ENCODE measurements around the gene CHAC1.

Gene CHAC1

DNA sequence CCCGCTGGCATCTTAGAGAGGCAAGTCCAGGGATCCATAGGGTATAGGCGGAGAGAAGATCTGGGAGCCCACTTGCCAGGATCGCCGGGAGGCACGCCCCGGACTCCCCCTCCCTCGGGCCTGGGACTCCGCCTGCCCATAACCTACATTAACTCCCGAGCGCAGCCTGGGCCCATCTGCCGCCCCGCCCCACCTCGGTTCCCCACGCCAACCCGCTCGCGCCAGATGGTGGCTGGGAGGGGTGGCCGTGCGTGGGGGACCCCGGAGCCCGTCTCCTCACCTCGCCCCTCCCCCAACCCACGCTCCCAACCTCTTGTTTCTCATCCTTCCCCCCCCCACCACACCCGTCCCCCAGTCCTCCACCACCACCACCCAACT, 25.8 kb upstream of the CHAC1 start:
- ChIA-PET POLR2A (interaction anchor here (1.7 kb wide), 1 partner anchor 26 kb away, joined by 4 read pairs; the partner anchor contains the start of gene CHAC1), CTCF (interaction anchor here (1.0 to 13.4 kb wide), 4 partner anchors 13 to 258 kb away, joined by 3 to 167 read pairs (median 68); no protein-coding TSS in a partner anchor)

DNA sequence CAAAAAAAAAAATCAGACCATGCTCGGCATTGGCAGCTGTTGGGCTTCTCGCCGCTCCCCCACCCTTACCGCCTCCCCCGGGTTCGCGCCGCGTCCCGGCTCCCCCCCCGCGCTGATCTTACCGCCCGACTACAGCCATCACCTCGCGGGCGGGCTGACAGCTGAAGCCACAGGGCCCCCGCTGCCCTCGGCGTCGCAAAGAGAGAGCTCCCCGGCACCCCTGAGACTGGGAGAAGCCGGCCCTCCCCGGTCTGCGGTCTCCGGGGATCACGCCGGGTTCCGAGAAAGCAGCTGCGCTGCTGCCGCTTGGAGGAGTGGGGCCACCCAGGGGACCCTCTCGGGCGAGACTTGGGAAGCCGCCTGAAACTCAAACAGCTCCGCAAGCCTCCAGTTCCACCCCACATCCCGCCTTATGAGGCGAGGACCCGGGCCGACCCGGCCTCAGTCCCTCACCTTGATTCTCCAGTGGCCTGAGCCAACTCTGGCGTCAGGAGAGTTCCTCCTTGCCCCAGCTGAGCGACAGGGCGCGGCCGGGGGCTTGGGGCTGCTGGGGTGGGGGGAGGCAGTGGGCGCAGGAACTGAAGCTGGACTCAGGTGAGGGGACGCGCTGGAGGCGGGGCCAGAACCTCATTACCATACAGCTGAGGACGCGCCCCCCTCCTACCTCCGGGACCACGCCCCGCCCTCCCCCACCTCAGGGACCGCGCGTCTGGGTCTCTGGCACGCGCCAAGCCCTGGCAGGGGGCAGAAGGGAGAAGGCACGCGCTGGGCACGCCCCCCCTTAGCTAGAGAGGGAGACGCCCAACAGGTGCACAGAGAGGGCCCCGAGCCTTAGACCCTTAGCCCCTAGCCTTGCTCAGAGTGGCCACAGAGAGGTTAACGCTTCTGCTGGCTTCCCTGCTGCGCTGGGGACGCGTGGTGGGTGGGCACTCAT, 25.1 kb upstream of the CHAC1 start:
- POLR2A ChIA-PET, result interaction anchor here (0.7 to 1.7 kb wide), 3 partner anchors 13 to 91 kb away, joined by 3 to 4 read pairs (median 4); partner anchors contain the start of gene CHAC1
- TF ChIP-seq, protein P1, sequence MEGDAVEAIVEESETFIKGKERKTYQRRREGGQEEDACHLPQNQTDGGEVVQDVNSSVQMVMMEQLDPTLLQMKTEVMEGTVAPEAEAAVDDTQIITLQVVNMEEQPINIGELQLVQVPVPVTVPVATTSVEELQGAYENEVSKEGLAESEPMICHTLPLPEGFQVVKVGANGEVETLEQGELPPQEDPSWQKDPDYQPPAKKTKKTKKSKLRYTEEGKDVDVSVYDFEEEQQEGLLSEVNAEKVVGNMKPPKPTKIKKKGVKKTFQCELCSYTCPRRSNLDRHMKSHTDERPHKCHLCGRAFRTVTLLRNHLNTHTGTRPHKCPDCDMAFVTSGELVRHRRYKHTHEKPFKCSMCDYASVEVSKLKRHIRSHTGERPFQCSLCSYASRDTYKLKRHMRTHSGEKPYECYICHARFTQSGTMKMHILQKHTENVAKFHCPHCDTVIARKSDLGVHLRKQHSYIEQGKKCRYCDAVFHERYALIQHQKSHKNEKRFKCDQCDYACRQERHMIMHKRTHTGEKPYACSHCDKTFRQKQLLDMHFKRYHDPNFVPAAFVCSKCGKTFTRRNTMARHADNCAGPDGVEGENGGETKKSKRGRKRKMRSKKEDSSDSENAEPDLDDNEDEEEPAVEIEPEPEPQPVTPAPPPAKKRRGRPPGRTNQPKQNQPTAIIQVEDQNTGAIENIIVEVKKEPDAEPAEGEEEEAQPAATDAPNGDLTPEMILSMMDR (IDR thresholded peaks at IDR 0.05; ENCODE audit: control extremely low read depth, extremely low read depth, low read depth, missing control alignments), result no peak
- CTCF ChIA-PET, result interaction anchor here (0.9 to 13.4 kb wide), 8 partner anchors 11 to 258 kb away, joined by 3 to 167 read pairs (median 26); no protein-coding TSS in a partner anchor
- no peak for DNase-seq (ENCODE audit: extremely low spot score)

More for the DNA sequence above, 25.8 kb upstream of the CHAC1 start:
- TF ChIP-seq, protein P1 (IDR thresholded peaks at IDR 0.05; ENCODE audit: control extremely low read depth, extremely low read depth, low read depth, missing control alignments), result no peak
- DNase-seq (ENCODE audit: extremely low spot score), result no peak

DNA sequence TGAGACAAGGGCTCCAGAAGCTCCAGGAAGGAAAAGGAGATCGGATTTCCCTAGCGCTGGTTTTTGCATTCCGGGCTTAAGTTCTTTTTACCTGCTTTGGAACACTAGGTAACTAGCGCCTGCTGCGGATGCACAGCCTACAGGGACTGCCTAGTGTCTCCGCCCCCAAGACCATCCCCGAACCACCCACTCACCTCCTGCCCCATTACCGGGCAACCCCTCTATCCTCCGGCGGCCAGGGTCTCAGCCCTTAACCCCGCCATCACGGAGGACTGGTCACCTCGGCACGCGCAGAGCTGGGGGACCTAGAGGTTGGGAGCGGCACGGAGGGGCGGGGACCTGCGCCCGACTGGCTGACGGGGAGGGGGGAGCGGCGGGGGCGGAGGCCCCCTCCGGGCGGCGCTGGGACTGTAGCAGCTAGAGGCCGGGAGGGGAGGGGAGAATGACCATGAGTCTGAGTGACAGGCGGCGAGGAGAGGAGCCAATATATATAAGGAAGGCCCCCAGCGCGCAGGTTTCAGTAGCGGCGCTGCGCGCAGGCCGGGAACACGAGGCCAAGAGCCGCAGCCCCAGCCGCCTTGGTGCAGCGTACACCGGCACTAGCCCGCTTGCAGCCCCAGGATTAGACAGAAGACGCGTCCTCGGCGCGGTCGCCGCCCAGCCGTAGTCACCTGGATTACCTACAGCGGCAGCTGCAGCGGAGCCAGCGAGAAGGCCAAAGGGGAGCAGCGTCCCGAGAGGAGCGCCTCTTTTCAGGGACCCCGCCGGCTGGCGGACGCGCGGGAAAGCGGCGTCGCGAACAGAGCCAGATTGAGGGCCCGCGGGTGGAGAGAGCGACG, 24.2 kb upstream of the CHAC1 start, which contains the start of gene DLL4:
TSS of gene DLL4 (plus strand) at position 520 of the 839 bp plus-strand sequence. CDS start 329 bp downstream, outside the sequence.
- TF ChIP-seq, protein P1 (IDR thresholded peaks at IDR 0.05; ENCODE audit: control extremely low read depth, extremely low read depth, low read depth, missing control alignments), result no peak
- CTCF ChIA-PET, result interaction anchor here (0.9 to 13.4 kb wide), 8 partner anchors 11 to 93 kb away, joined by 3 to 167 read pairs (median 26); partner anchors contain the start of gene VPS18
- POLR2A ChIA-PET, result interaction anchor here (0.9 to 1.7 kb wide), 2 partner anchors 24 to 90 kb away, joined by 3 to 4 read pairs; partner anchors contain the start of gene CHAC1
- peak; percentile 63 for DNase-seq (ENCODE audit: extremely low spot score)

DNA sequence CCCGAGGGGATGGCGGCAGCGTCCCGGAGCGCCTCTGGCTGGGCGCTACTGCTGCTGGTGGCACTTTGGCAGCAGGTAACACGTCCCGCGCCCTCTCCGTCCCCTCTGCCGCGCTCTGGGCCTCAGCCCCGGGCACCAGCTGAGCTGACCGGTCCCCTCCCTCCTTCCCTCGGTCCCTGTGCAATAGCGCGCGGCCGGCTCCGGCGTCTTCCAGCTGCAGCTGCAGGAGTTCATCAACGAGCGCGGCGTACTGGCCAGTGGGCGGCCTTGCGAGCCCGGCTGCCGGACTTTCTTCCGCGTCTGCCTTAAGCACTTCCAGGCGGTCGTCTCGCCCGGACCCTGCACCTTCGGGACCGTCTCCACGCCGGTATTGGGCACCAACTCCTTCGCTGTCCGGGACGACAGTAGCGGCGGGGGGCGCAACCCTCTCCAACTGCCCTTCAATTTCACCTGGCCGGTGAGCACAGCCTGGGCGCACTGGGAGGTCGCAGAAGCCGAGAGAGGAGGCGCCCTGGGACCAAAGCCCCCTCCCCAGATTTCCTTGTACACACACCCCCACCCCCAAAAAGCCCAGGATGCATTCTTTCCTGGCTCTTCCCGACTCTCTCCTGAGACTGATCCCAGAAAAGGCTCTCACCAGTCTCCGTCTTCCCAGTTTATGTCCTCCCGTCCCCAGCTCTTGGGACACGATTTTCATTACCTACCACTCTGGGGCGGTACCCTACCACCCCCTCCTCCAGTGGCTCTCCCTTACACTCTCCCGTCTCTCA, 23.4 kb upstream of the CHAC1 start:
- ChIA-PET POLR2A (no interaction called here), CTCF (interaction anchor here (1.4 to 13.4 kb wide), 12 partner anchors 8 to 256 kb away, joined by 3 to 167 read pairs (median 16); partner anchors contain the start of genes CHAC1 and VPS18)
- TF ChIP-seq, protein P1 (IDR thresholded peaks at IDR 0.05; ENCODE audit: control extremely low read depth, extremely low read depth, low read depth, missing control alignments), result no peak
- no peak for DNase-seq (ENCODE audit: extremely low spot score)

DNA sequence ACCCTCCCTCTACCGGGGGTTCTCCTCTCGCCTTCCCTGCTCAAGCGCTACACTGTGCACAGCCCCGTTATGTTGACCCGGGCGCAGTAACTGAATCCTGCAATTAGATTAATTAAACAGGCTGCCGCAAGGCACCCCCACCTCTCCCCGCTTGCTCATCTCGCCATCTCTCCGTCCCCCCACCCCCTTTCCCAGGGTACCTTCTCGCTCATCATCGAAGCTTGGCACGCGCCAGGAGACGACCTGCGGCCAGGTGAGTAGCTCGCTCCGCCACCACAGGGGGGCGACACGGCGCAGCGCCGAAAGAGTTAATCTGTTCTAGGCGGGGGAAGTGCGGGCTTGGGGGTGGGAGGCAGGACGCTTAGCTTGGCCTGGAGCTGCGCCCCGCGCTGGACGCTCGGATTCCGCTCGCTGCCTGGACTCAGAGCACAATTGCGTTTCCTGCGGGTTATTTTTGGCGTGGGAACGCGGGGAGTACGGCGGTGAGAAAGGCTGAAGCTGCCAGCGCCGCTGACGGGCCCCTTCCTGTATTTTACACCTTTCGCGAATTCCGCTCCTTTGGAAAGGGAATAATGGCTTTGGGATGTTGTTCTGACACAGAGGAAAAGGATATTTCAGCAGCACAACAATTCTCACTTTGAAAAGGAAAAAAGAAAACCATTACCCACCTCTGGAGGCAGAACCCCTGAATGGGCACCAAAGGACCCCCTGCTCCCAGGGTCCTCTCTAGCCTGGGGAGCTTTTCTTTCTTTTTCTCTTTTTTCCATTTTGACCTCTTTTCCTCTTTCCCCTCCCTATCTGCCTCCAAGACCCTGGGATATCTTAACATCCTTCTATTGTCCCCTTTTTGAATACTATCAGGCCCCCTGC, 22.6 kb upstream of the CHAC1 start:
- ChIA-PET CTCF (interaction anchor here (0.8 to 13.4 kb wide), 19 partner anchors 9 to 259 kb away, joined by 3 to 167 read pairs (median 5); partner anchors contain the start of gene CHAC1), POLR2A (no interaction called here)
- DNase-seq (ENCODE audit: extremely low spot score), result peak; percentile 74
- TF ChIP-seq, protein P1 (IDR thresholded peaks at IDR 0.05; ENCODE audit: control extremely low read depth, extremely low read depth, low read depth, missing control alignments), result peak; percentile 83
